K562 (cell line): ENCODE data around the gene PTPN11. TPM values are rescaled to one million over a fixed set of nuclear protein-coding genes. Genes with fewer than 3 reads are reported as not detected.

ENCODE experiments used
- C11orf30 ChIP-seq: fragments of 450-650 bp; IDR thresholded peaks from 2 replicates; pipeline ENCODE4 v1.6.1; 2016; ENCODE audit warnings: low read depth, mild to moderate bottlenecking
- CHD2 ChIP-seq: IDR thresholded peaks from 2 replicates; pipeline ENCODE4 v1.6.1; 2011; ENCODE audit warnings: low read depth, low read length
- HMG20B ChIP-seq: fragments of 250-450 bp; sonication (Bioruptor Pico); IDR thresholded peaks from 2 replicates; pipeline ENCODE4 v1.5.0; 2021; ENCODE audit warnings: mild to moderate bottlenecking
- MYC ChIP-seq, 2 experiments: fragments of 250-450 bp in 1 of 2; sonication (Bioruptor Pico) in 1 of 2; IDR thresholded peaks; 2 replicates each; pipeline versions ENCODE4 v1.5.1 to v1.6.1; 2012 to 2021; ENCODE audit warnings: low read depth in 2 of 2, borderline replicate concordance in 1 of 2, improper control_type of control experiment in 1 of 2, low read length in 1 of 2, mild to moderate bottlenecking in 1 of 2, moderate library complexity in 1 of 2
- NFE2L1 ChIP-seq: fragments of 450-650 bp; IDR thresholded peaks from 2 replicates; pipeline ENCODE4 v1.6.1; 2016; ENCODE audit warnings: missing genetic modification characterization, low read depth, mild to moderate bottlenecking, missing compliant biosample characterization, moderate library complexity, borderline replicate concordance
- PRDM10 ChIP-seq: fragments of 450-650 bp; IDR thresholded peaks from 2 replicates; pipeline ENCODE4 v1.6.1; 2018; ENCODE audit not compliant: partially characterized antibody
- RREB1 ChIP-seq: fragments of 250-450 bp; sonication (Bioruptor Pico); IDR thresholded peaks from 2 replicates; pipeline ENCODE4 v1.4.0; 2020
- TFAP4 ChIP-seq: sonication (generic); formaldehyde crosslinking; IDR thresholded peaks from 2 replicates; pipeline ENCODE4 v1.8.0; 2022; ENCODE audit warnings: missing genetic modification reagents, mild to moderate bottlenecking, moderate library complexity, borderline replicate concordance
- ZNF140 ChIP-seq: fragments of 250-450 bp; sonication (Bioruptor Pico); IDR thresholded peaks from 2 replicates; pipeline ENCODE4 v1.8.0; 2021; ENCODE audit warnings: moderate library complexity, mild to moderate bottlenecking, inconsistent platforms
- ZNF277 ChIP-seq: fragments of 250-450 bp; sonication (Bioruptor Pico); IDR thresholded peaks from 2 replicates; pipeline ENCODE4 v1.8.0; 2022; ENCODE audit warnings: inconsistent platforms, mild to moderate bottlenecking, moderate library complexity, borderline replicate concordance
- polyA plus RNA-seq, 8 experiments: library from polyadenylated mRNA; depleted of rRNA in 4 of 8; stranded (reverse) in 5 of 8; unstranded in 3 of 8; fragments of >200 nt; fragmentation: Nextera tagmentation in 2 of 8; fragmentation: Illumina TruSeq in 1 of 8; extraction: Ambion mirVana in 2 of 8; extraction: Trizol in 1 of 8; gene quantifications; 2 replicates each; pipeline versions ENCODE4 v1.2.1 to v1.2.3, GENCODE V29; 2011 to 2014; ENCODE audit warnings: inconsistent platforms in 1 of 8, missing spikeins in 1 of 8
- total RNA-seq, 7 experiments: library from RNA; depleted of rRNA in 6 of 7; stranded (reverse); fragments of >200 nt in 6 of 7; fragmentation: Illumina TruSeq in 2 of 7; extraction: Trizol in 2 of 7; gene quantifications; 2 replicates each; pipeline versions ENCODE4 v1.2.1 to v1.2.3, GENCODE V29; 2011 to 2021; ENCODE audit warnings: low replicate concordance in 1 of 7

The PTPN11 gene
- total and polyA plus RNA-seq, 9 of the 15 experiments (the other 6 are each of a cell fraction or from before 2014, with no cell fraction given) = 22.5 to 126 (median 79.7) TPM

- TF ChIP-seq ZNF277 (CRISPR knock-in tag) (no peak), NFE2L1 (tag) (no peak), TFAP4 (CRISPR knock-in tag) (peak; percentile 70), MYC (IDR thresholded peaks at IDR 0.05; ENCODE audit: low read depth, low read length) (peak; percentile 68), MYC (CRISPR knock-in tag; IDR thresholded peaks at IDR 0.05; ENCODE audit: borderline replicate concordance, low read depth) (peak; percentile 37; the same call in 1 of the 2 replicates), ZNF140 (CRISPR knock-in tag) (no peak), C11orf30 (peak; percentile 94), CHD2 (no peak), RREB1 (CRISPR knock-in tag) (no peak), HMG20B (no peak), PRDM10 (peak; percentile 23)
Measured at GRCh38 chr12:112418608-112419296, at the start of gene PTPN11 (continued).
